Urinary bladder (tissue), 4 donors: Measurements from ENCODE around the gene NAE1. TPM values are rescaled to one million over a fixed set of nuclear protein-coding genes. Genes with fewer than 3 reads are reported as not detected.
A peak's percentile ranks its signal among the peaks of the same experiment; 100 is the strongest.

Source experiments
- DNase-seq: peaks from one replicate; pipeline ENCODE4 v3.0.0-alpha.2; 2015; ENCODE audit errors: extremely low spot score
- H3K27ac ChIP-seq: one replicate; pipeline ENCODE4 v1.5.1; 2013; ENCODE audit warnings: low read depth, mild to moderate bottlenecking, moderate library complexity
- H3K36me3 ChIP-seq: one replicate; pipeline ENCODE4 v1.6.1; 2013; ENCODE audit warnings: mild to moderate bottlenecking, moderate library complexity; ENCODE audit not compliant: insufficient read depth
- H3K4me1 ChIP-seq: one replicate; pipeline ENCODE4 v1.6.1; 2013; ENCODE audit warnings: mild to moderate bottlenecking, moderate library complexity; ENCODE audit not compliant: insufficient read depth
- H3K4me3 ChIP-seq: one replicate; pipeline ENCODE4 v1.5.1; 2013; ENCODE audit warnings: low read depth, low read length
- WGBS: extraction: QIAGEN DNeasy Blood & Tissue Kit; methylation state at CpG from one replicate; pipeline ENCODE4 v1.1.7; 2013; 5-methylcytosine and 5-hydroxymethylcytosine counted together
- polyA plus RNA-seq: library from polyadenylated mRNA; stranded (reverse); fragments of 200-250 nt; gene quantifications from one replicate; pipeline ENCODE4 v1.2.3, GENCODE V29; 2013
- total RNA-seq: library from RNA; depleted of rRNA; stranded (reverse); fragments of >200 nt; gene quantifications from one replicate; pipeline ENCODE4 v1.2.3, GENCODE V29; 2014
- donor health status: healthy with polysubstance abuse.
- donor health status: healthy.

The NAE1 gene
- total and polyA plus RNA-seq, 2 donors: 36.2 to 74.4 TPM

- WGBS: 13% methylated on average over 10 of the region's 10 CpGs
- Histone ChIP-seq H3K4me1 (peaks cover 2% of the 10 kb centered on the region), H3K36me3 (no peaks in the 10 kb centered on the region), H3K27ac (no peak overlapping the region), H3K4me3 (peak overlapping the region; percentile 30)
- no peak for DNase-seq
Observed at GRCh38 chr16:66845080-66845410, 14.3 kb upstream of the NAE1 start.

GRCh38 chr16:66844342-66845079 lies 13.7 kb upstream of the NAE1 start, which contains the start of gene CA7:
Gene CA7, plus strand, starts transcription at chr16:66844414. Its CDS starts 74 bp downstream, at chr16:66844488.
- H3K4me3 ChIP-seq: peak within 1 kb of the TSS; percentile 30

GRCh38 chr16:66844009-66844341 lies 13.2 kb upstream of the NAE1 start:
- WGBS: 12% methylated on average over 14 of the region's 14 CpGs
- Histone ChIP-seq H3K4me1 (peaks cover 2% of the 10 kb centered on the region), H3K4me3 (no peak overlapping the region), H3K36me3 (no peaks in the 10 kb centered on the region), H3K27ac (no peak overlapping the region)
- DNase-seq: no peak

More at GRCh38 chr16:66844342-66845079, 13.7 kb upstream of the NAE1 start, which contains the start of gene CA7:
- Histone ChIP-seq H3K4me1 (peaks cover 2% of the 10 kb centered on the region), H3K36me3 (no peaks in the 10 kb centered on the region), H3K27ac (no peak within 1 kb of the TSS)
- 1% methylated on average over 79 of the region's 79 CpGs for WGBS
- no peak for DNase-seq

- 93% methylated on average over 2 of the region's 2 CpGs for WGBS
- Histone ChIP-seq H3K4me1 (peaks cover 2% of the 10 kb centered on the region), H3K27ac (no peak overlapping the region), H3K36me3 (no peaks in the 10 kb centered on the region), H3K4me3 (no peak overlapping the region)
- DNase-seq: no peak
Observed at GRCh38 chr16:66843191-66843590, 12.4 kb upstream of the NAE1 start.

GRCh38 chr16:66842765-66843164 lies 12.0 kb upstream of the NAE1 start:
- Histone ChIP-seq H3K36me3 (no peaks in the 10 kb centered on the region), H3K27ac (no peak overlapping the region), H3K4me1 (peaks cover 2% of the 10 kb centered on the region), H3K4me3 (no peak overlapping the region)
- DNase-seq: no peak
- 64% methylated on average over 7 of the region's 7 CpGs for WGBS

- Histone ChIP-seq H3K4me1 (peaks cover 2% of the 10 kb centered on the region), H3K27ac (no peak overlapping the region), H3K36me3 (no peaks in the 10 kb centered on the region), H3K4me3 (no peak overlapping the region)
- 86% methylated on average over 4 of the region's 4 CpGs for WGBS
- no peak for DNase-seq
Observed at GRCh38 chr16:66841366-66841765, 10.6 kb upstream of the NAE1 start.

- Histone ChIP-seq H3K4me3 (no peak overlapping the region), H3K36me3 (no peaks in the 10 kb centered on the region), H3K4me1 (peaks cover 2% of the 10 kb centered on the region), H3K27ac (no peak overlapping the region)
- DNase-seq: no peak
- WGBS: 58% methylated on average over 3 of the region's 3 CpGs
Observed at GRCh38 chr16:66840883-66841282, 10.1 kb upstream of the NAE1 start.

- 85% methylated on average over 5 of the region's 5 CpGs for WGBS
- H3K4me1 ChIP-seq: no peaks in the 10 kb centered on the region
- no peak overlapping the region for H3K4me3 ChIP-seq
Observed at GRCh38 chr16:66834746-66835145, 4.0 kb upstream of the NAE1 start.

GRCh38 chr16:66832661-66833305 lies 2.0 kb upstream of the NAE1 start:
- WGBS: 71% methylated on average over 7 of the region's 7 CpGs
- H3K4me1 ChIP-seq: no peaks in the 10 kb centered on the region
- H3K27ac ChIP-seq: no peak overlapping the region
- no peaks in the 10 kb centered on the region for H3K36me3 ChIP-seq
- no peak overlapping the region for H3K4me3 ChIP-seq
- no peak for DNase-seq

More at GRCh38 chr16:66834746-66835145, 4.0 kb upstream of the NAE1 start:
- DNase-seq: no peak
- Histone ChIP-seq H3K36me3 (no peaks in the 10 kb centered on the region), H3K27ac (no peak overlapping the region)

GRCh38 chr16:66832190-66832589 lies 1.4 kb upstream of the NAE1 start:
- Histone ChIP-seq H3K27ac (no peak overlapping the region), H3K4me1 (no peaks in the 10 kb centered on the region), H3K4me3 (no peak overlapping the region), H3K36me3 (no peaks in the 10 kb centered on the region)
- DNase-seq: no peak
- WGBS: 79% methylated on average over 3 of the region's 3 CpGs

GRCh38 chr16:66824006-66824405 lies 6.8 kb downstream of the NAE1 start:
- no peak overlapping the region for H3K27ac ChIP-seq
- DNase-seq: no peak
- no peaks in the 10 kb centered on the region for H3K4me1 ChIP-seq
- no peak overlapping the region for H3K4me3 ChIP-seq
- no peaks in the 10 kb centered on the region for H3K36me3 ChIP-seq
- 96% methylated on average over 4 of the region's 4 CpGs for WGBS

GRCh38 chr16:66814734-66815133 lies 16.0 kb downstream of the NAE1 start:
- H3K27ac ChIP-seq: no peak overlapping the region
- H3K36me3 ChIP-seq: peaks cover 6% of the 10 kb centered on the region
- no peak for DNase-seq
- H3K4me3 ChIP-seq: no peak overlapping the region
- WGBS: 91% methylated on average over 2 of the region's 2 CpGs
- no peaks in the 10 kb centered on the region for H3K4me1 ChIP-seq

GRCh38 chr16:66811043-66811442 lies 19.7 kb downstream of the NAE1 start:
- H3K4me3 ChIP-seq: no peak overlapping the region
- no peak for DNase-seq
- H3K4me1 ChIP-seq: no peaks in the 10 kb centered on the region
- H3K27ac ChIP-seq: no peak overlapping the region
- H3K36me3 ChIP-seq: peaks cover 3% of the 10 kb centered on the region
- WGBS: 97% methylated on average over 7 of the region's 7 CpGs

- Histone ChIP-seq H3K4me3 (no peak overlapping the region), H3K27ac (no peak overlapping the region), H3K4me1 (no peaks in the 10 kb centered on the region), H3K36me3 (peaks cover 3% of the 10 kb centered on the region)
- no peak for DNase-seq
- 90% methylated on average over 4 of the region's 4 CpGs for WGBS
Observed at GRCh38 chr16:66810391-66810790, 20.4 kb downstream of the NAE1 start.
